HG03175 (cell line): ENCODE data around the gene NFAM1.

Source experiments
- ATAC-seq: cut with Tn5 transposase; IDR thresholded peaks from one replicate; pipeline ENCODE4 v1.9.1; 2021; ENCODE audit warnings: mild to moderate bottlenecking, moderate library complexity; ENCODE audit not compliant: unreplicated experiment

NFAM1 gene

GRCh38 chr22:42363892-42364291 is 68.3 kb downstream of the NFAM1 start:
- no peak for ATAC-seq

DNA sequence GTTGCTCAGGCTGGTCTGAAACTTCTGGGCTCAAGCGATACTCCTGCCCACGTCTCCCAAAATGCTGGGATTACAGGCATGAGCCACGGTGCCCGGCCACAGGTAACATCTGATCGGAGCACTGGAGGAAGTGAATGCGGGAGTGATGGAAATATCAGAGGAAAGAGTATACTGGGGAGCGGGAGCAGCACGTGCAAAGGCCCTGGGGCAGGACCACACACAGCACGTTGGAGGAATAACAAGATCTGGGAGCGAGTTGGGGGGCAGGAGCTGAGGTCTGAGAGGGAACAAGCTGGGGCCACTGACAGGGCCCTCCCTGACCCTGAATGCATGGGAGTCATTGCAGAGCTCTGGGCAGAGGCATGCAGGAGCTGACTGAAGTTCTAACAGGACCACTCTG is 70.7 kb downstream of the NFAM1 start:
- ATAC-seq, result no peak

DNA sequence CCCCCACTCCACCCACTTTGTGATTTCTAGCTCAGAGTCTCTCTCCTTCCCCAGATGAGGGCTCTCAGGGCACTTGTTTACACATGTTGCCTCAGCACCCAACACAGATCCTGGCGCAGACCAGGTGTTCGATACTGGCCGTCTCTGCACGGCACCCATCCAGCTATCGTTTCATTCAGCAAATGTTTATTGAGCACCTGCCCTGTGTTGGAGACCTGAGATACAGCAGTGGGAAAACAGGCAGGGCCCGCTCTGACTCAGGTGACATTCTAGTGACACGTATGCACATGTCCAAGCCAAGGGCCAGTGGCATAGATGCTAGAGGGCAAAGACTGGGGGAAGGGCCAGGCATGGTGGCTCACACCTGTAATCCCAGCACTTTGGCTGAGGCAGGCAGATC is 71.9 kb downstream of the NFAM1 start:
- ATAC-seq, result no peak

- no peak for ATAC-seq
Measured at GRCh38 chr22:42358643-42359558, 73.3 kb downstream of the NFAM1 start.

GRCh38 chr22:42357634-42358296 is 74.4 kb downstream of the NFAM1 start:
- ATAC-seq, result no peak

GRCh38 chr22:42357221-42357620 is 75.0 kb downstream of the NFAM1 start:
- ATAC-seq, result no peak

GRCh38 chr22:42356533-42356932 is 75.7 kb downstream of the NFAM1 start:
- no peak for ATAC-seq

GRCh38 chr22:42353883-42354727 is 78.1 kb downstream of the NFAM1 start:
- ATAC-seq, result no peak

- ATAC-seq, result no peak
Measured at GRCh38 chr22:42350373-42350772, 81.8 kb downstream of the NFAM1 start.

- no peak for ATAC-seq
Measured at GRCh38 chr22:42347281-42347824, 84.8 kb downstream of the NFAM1 start.

DNA sequence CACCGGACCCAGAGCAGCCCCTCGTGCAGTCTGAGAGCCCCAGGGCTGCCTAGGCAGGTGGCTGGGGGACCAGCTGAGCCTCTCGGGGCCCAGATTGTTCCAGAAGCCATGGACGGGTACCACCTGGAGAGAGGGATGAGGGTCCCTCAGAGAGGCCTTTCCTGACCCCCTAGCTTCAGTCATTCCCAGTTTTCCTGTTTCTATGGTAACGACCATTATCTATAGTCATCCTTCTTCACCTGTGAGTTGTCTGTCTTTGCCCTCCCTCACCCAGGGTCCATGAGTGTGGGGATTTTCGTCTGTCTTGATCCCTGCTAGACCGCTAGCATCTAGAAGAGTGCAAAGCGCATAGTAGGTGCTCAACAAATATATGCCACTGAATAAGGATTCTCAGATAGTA is 85.5 kb downstream of the NFAM1 start:
- ATAC-seq, result no peak

- no peak for ATAC-seq
Measured at GRCh38 chr22:42345458-42345857, 86.7 kb downstream of the NFAM1 start.

DNA sequence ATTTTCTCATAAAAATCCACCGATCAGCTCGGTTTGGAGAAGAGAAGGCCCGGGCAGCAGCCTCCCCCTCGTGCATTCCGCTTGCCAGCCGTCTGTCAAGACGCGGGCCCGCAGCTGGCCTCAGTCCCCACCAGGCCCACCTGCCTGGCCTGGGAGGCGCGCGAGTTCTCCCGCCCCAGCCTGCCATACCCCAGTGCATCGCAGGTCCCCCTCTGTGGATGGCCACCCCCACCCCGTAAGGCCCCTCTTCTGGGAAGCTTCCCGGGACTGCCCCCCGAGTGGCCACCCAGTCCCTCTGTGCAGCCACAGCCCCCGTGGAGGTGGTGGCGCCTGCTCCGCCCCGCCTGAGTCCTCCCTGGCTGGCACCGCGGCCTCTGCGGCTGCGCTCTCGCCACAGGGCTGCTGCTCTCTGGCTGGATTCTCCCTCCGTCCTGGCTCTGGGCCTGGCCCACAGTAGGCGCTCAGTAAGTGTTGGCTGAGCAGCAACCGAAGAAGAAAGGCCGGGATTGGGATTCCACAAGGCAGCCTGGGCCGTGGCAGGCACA is 87.8 kb downstream of the NFAM1 start:
- no peak for ATAC-seq

GRCh38 chr22:42343531-42344081 is 88.6 kb downstream of the NFAM1 start:
- ATAC-seq, result no peak

DNA sequence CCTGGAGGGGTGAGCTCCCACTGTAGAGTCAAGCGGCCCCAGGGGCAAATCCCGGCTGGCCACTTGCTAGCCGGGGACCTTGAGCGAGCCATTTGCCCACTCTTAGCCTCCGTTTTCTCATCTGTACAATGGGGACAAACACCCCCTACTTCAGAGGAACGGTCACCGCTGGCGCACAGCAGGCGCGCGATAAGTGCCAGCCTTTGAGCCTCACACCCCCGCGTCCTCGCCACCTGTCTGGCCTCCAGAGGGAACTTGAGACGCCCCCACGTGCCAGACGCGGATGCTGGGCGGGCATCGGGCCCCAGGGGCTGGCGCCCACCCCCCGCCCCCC is 89.1 kb downstream of the NFAM1 start:
- ATAC-seq, result no peak

GRCh38 chr22:42342426-42343120 is 89.6 kb downstream of the NFAM1 start:
- ATAC-seq, result no peak

DNA sequence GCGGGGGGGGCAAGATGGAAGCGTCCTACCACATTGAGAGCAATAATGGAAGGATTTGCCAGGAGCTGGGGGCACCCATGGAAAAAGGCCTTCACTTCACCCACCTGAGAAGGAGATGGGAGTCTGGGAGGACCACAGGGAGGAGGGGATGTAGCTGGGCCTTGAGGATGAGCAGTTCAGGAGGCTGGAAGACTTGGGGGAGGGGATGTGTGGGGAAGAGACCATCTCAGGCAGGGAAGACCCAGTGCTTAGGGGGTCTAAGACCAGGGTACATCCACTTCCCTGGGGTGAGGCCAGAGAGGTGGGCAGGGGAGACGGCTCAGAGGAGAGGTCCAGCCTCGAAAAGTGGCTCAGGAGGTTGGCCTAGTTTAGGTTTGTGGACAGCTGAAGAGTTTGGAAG is 90.4 kb downstream of the NFAM1 start:
- ATAC-seq, result no peak

DNA sequence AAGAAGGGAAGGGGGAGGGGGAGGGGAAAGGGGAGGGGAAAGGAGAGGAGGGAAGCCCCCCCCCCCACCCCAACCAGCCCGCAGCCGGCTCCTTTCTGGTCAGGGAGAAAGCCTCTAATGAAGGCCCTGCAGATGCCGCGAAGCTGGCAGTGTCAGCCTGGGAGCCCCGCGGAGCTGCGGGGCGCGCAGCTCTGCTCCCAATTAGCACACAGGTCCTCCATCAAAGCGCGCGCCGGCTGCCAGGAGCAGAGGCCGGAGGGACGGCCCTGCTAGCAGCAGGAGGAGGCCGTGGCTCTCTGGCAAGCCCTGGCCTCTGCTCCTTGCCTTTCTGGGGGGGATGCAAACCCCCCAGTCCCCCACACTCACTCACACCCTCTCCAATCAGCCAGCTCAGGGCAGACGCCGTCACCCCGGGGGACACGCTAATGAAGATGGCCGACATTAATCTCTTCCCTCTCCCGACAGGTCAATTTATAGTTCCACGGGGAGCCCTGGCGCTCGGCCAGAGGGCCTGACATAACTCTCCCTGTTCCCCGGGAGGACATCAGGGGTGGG is 91.3 kb downstream of the NFAM1 start:
- no peak for ATAC-seq

GRCh38 chr22:42340150-42340549 is 92.1 kb downstream of the NFAM1 start:
- ATAC-seq, result no peak

DNA sequence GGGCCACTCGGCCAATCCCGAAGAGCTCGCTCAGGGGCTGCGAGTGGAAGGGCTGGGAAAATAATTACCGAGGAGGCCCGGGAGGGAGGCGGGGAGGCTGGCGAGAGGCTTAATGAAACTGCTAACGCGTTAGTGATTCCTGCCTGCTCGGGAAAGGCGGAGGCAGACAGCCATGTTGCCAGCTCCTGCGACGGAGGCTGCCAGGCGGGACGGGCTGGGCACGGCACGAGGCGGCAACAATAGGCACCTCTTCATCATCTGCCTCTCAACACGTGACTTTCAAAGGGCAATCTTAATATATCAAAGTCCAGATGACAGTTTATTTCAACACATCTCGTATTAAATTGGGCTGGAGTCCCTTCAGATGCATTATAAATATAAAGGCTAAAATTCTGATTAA is 93.7 kb downstream of the NFAM1 start:
- ATAC-seq, result no peak
